ENCODE data around the gene RABL6.

DNA sequence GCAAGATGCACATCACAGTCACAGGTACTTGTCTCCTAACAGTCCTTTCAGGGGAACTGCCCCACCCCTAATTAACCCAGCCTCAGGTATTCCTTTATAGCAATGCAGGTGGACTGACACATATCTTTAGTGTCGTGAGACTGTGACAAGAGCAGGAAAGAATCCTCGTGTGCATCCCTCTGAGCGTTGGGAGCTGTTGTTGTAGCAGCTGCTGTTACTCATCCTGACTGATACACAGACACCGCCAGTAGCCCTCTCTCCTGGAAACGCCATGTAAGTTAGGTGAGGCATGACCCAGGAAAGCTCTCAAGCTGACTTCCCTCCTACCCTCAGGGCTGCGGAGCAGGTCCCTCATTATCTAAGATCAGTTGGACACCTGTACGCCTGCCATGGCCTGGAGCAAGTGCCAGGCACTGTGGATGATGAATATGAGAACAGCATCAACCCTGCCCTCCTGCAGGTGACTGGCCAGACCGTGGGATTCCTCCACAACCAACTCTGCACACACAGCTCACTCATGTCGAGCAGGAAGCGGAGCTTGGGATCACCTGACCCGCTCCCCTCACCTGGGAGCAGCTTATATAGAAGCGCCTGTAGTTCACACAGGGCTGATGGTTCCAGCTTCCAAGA, 33.2 kb upstream of the RABL6 start:
- TF ChIP-seq, protein P1, sequence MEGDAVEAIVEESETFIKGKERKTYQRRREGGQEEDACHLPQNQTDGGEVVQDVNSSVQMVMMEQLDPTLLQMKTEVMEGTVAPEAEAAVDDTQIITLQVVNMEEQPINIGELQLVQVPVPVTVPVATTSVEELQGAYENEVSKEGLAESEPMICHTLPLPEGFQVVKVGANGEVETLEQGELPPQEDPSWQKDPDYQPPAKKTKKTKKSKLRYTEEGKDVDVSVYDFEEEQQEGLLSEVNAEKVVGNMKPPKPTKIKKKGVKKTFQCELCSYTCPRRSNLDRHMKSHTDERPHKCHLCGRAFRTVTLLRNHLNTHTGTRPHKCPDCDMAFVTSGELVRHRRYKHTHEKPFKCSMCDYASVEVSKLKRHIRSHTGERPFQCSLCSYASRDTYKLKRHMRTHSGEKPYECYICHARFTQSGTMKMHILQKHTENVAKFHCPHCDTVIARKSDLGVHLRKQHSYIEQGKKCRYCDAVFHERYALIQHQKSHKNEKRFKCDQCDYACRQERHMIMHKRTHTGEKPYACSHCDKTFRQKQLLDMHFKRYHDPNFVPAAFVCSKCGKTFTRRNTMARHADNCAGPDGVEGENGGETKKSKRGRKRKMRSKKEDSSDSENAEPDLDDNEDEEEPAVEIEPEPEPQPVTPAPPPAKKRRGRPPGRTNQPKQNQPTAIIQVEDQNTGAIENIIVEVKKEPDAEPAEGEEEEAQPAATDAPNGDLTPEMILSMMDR (IDR thresholded peaks at IDR 0.05; ENCODE audit: insufficient read depth, low read length), result no peak
- TF ChIP-seq POLR2AphosphoS5 (IDR thresholded peaks at IDR 0.05; ENCODE audit: low read depth), result no peak
- TF ChIP-seq, protein P2, sequence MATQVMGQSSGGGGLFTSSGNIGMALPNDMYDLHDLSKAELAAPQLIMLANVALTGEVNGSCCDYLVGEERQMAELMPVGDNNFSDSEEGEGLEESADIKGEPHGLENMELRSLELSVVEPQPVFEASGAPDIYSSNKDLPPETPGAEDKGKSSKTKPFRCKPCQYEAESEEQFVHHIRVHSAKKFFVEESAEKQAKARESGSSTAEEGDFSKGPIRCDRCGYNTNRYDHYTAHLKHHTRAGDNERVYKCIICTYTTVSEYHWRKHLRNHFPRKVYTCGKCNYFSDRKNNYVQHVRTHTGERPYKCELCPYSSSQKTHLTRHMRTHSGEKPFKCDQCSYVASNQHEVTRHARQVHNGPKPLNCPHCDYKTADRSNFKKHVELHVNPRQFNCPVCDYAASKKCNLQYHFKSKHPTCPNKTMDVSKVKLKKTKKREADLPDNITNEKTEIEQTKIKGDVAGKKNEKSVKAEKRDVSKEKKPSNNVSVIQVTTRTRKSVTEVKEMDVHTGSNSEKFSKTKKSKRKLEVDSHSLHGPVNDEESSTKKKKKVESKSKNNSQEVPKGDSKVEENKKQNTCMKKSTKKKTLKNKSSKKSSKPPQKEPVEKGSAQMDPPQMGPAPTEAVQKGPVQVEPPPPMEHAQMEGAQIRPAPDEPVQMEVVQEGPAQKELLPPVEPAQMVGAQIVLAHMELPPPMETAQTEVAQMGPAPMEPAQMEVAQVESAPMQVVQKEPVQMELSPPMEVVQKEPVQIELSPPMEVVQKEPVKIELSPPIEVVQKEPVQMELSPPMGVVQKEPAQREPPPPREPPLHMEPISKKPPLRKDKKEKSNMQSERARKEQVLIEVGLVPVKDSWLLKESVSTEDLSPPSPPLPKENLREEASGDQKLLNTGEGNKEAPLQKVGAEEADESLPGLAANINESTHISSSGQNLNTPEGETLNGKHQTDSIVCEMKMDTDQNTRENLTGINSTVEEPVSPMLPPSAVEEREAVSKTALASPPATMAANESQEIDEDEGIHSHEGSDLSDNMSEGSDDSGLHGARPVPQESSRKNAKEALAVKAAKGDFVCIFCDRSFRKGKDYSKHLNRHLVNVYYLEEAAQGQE (IDR thresholded peaks at IDR 0.05; ENCODE audit: insufficient replicate concordance, low read depth), result no peak
- TF ChIP-seq GABPA (IDR thresholded peaks at IDR 0.05; ENCODE audit: low read depth), result no peak
- no peak for TF ChIP-seq SPI1 (IDR thresholded peaks at IDR 0.05; ENCODE audit: borderline replicate concordance, low read depth)
